HUES48 (cell line): Measurements from ENCODE around the gene TRIO.

ENCODE experiments used
- H3K27ac ChIP-seq: one replicate; pipeline ENCODE4 v1.7.0; 2013; ENCODE audit warnings: low read depth, low read length, inconsistent platforms
- H3K27me3 ChIP-seq: 2 replicates; pipeline ENCODE4 v1.6.1; 2013; ENCODE audit warnings: mild to moderate bottlenecking, low read length; ENCODE audit not compliant: control insufficient read depth, insufficient read depth
- H3K36me3 ChIP-seq: 2 replicates; pipeline ENCODE4 v1.6.1; 2013; ENCODE audit warnings: low read length; ENCODE audit not compliant: control insufficient read depth, insufficient read depth
- H3K4me1 ChIP-seq: 2 replicates; pipeline ENCODE4 v1.6.1; 2013; ENCODE audit warnings: mild to moderate bottlenecking, low read length; ENCODE audit not compliant: control insufficient read depth, insufficient read depth
- H3K4me3 ChIP-seq: 2 replicates; pipeline ENCODE4 v1.5.1; 2013; ENCODE audit warnings: mild to moderate bottlenecking, low read depth, low read length
- H3K9ac ChIP-seq: 2 replicates; pipeline ENCODE4 v1.6.1; 2013; ENCODE audit warnings: mild to moderate bottlenecking, low read depth, low read length, moderate library complexity
- H3K9me3 ChIP-seq: 2 replicates; pipeline ENCODE4 v1.6.1; 2013; ENCODE audit warnings: low read length; ENCODE audit not compliant: control insufficient read depth, insufficient read depth

The TRIO gene

GRCh38 chr5:14365831-14366430 lies 222.8 kb downstream of the TRIO start:
- Histone ChIP-seq H3K27me3 (no peaks in the 10 kb centered on the region), H3K36me3 (peaks cover 90% of the 10 kb centered on the region), H3K27ac (no peak overlapping the region), H3K4me3 (no peak overlapping the region), H3K9ac (no peak overlapping the region), H3K4me1 (peaks cover 7% of the 10 kb centered on the region; the same call in 1 of the 2 replicates), H3K9me3 (no peaks in the 10 kb centered on the region)

GRCh38 chr5:14366763-14367162 lies 223.6 kb downstream of the TRIO start:
- H3K27me3 ChIP-seq: no peaks in the 10 kb centered on the region
- H3K36me3 ChIP-seq: peaks cover 91% of the 10 kb centered on the region
- peaks cover 7% of the 10 kb centered on the region; the same call in 1 of the 2 replicates for H3K4me1 ChIP-seq
- no peak overlapping the region for H3K9ac ChIP-seq
- H3K4me3 ChIP-seq: no peak overlapping the region
- no peaks in the 10 kb centered on the region for H3K9me3 ChIP-seq
- H3K27ac ChIP-seq: no peak overlapping the region

GRCh38 chr5:14367364-14367763 lies 224.2 kb downstream of the TRIO start:
- Histone ChIP-seq H3K4me1 (peaks cover 7% of the 10 kb centered on the region; the same call in 1 of the 2 replicates), H3K9ac (no peak overlapping the region), H3K27me3 (no peaks in the 10 kb centered on the region), H3K9me3 (no peaks in the 10 kb centered on the region), H3K4me3 (no peak overlapping the region), H3K36me3 (peaks cover 91% of the 10 kb centered on the region), H3K27ac (no peak overlapping the region)

- no peak overlapping the region for H3K4me3 ChIP-seq
- peaks cover 97% of the 10 kb centered on the region for H3K36me3 ChIP-seq
- H3K4me1 ChIP-seq: peaks cover 11% of the 10 kb centered on the region
- H3K27ac ChIP-seq: no peak overlapping the region
- H3K9me3 ChIP-seq: no peaks in the 10 kb centered on the region
- no peaks in the 10 kb centered on the region for H3K27me3 ChIP-seq
- no peak overlapping the region for H3K9ac ChIP-seq
Measured at GRCh38 chr5:14369780-14370179, 226.6 kb downstream of the TRIO start.

GRCh38 chr5:14370386-14370785 lies 227.2 kb downstream of the TRIO start:
- H3K9ac ChIP-seq: no peak overlapping the region
- no peak overlapping the region for H3K4me3 ChIP-seq
- H3K27me3 ChIP-seq: no peaks in the 10 kb centered on the region
- peaks cover 97% of the 10 kb centered on the region for H3K36me3 ChIP-seq
- peaks cover 8% of the 10 kb centered on the region for H3K4me1 ChIP-seq
- H3K27ac ChIP-seq: no peak overlapping the region
- no peaks in the 10 kb centered on the region for H3K9me3 ChIP-seq

GRCh38 chr5:14373685-14374084 lies 230.5 kb downstream of the TRIO start:
- Histone ChIP-seq H3K9ac (no peak overlapping the region), H3K4me3 (no peak overlapping the region), H3K27ac (peak overlapping the region; percentile 60), H3K4me1 (peaks cover 8% of the 10 kb centered on the region), H3K27me3 (no peaks in the 10 kb centered on the region), H3K9me3 (no peaks in the 10 kb centered on the region), H3K36me3 (peaks cover 91% of the 10 kb centered on the region)

- Histone ChIP-seq H3K9me3 (no peaks in the 10 kb centered on the region), H3K36me3 (peaks cover 91% of the 10 kb centered on the region), H3K4me1 (peaks cover 8% of the 10 kb centered on the region)
Measured at GRCh38 chr5:14374100-14374499, 231.0 kb downstream of the TRIO start.

GRCh38 chr5:14376789-14377188 lies 233.6 kb downstream of the TRIO start:
- no peaks in the 10 kb centered on the region for H3K9me3 ChIP-seq
- H3K4me1 ChIP-seq: peaks cover 15% of the 10 kb centered on the region
- H3K9ac ChIP-seq: no peak overlapping the region
- H3K4me3 ChIP-seq: no peak overlapping the region
- no peak overlapping the region for H3K27ac ChIP-seq
- H3K36me3 ChIP-seq: peaks cover 84% of the 10 kb centered on the region
- H3K27me3 ChIP-seq: no peaks in the 10 kb centered on the region

More at GRCh38 chr5:14374100-14374499, 231.0 kb downstream of the TRIO start:
- H3K4me3 ChIP-seq: no peak overlapping the region
- no peaks in the 10 kb centered on the region for H3K27me3 ChIP-seq
- no peak overlapping the region for H3K9ac ChIP-seq
- H3K27ac ChIP-seq: peak overlapping the region; percentile 60

GRCh38 chr5:14379739-14380497 lies 236.8 kb downstream of the TRIO start:
- Histone ChIP-seq H3K4me3 (no peak overlapping the region), H3K9me3 (no peaks in the 10 kb centered on the region), H3K27me3 (no peaks in the 10 kb centered on the region), H3K36me3 (peaks cover 78% of the 10 kb centered on the region), H3K27ac (no peak overlapping the region), H3K4me1 (peaks cover 7% of the 10 kb centered on the region; the same call in 1 of the 2 replicates), H3K9ac (no peak overlapping the region)

- H3K9ac ChIP-seq: no peak overlapping the region
- no peak overlapping the region for H3K27ac ChIP-seq
- H3K36me3 ChIP-seq: peaks cover 75% of the 10 kb centered on the region
- H3K4me1 ChIP-seq: peaks cover 10% of the 10 kb centered on the region; the same call in 1 of the 2 replicates
- no peak overlapping the region for H3K4me3 ChIP-seq
- H3K9me3 ChIP-seq: no peaks in the 10 kb centered on the region
- H3K27me3 ChIP-seq: no peaks in the 10 kb centered on the region
Measured at GRCh38 chr5:14380712-14381111, 237.6 kb downstream of the TRIO start.

- Histone ChIP-seq H3K4me1 (peaks cover 25% of the 10 kb centered on the region), H3K9ac (no peak overlapping the region), H3K27ac (no peak overlapping the region), H3K36me3 (peaks cover 66% of the 10 kb centered on the region), H3K27me3 (no peaks in the 10 kb centered on the region), H3K9me3 (no peaks in the 10 kb centered on the region), H3K4me3 (no peak overlapping the region)
Measured at GRCh38 chr5:14382640-14383039, 239.5 kb downstream of the TRIO start.
